Measurements from ENCODE around the gene MYL5.
"Not testable (repeated sequence)": the region's sequence is repeated elsewhere in the genome, so short reads cannot be mapped to it uniquely, and the experiment has no call there.

Gene MYL5

DNA sequence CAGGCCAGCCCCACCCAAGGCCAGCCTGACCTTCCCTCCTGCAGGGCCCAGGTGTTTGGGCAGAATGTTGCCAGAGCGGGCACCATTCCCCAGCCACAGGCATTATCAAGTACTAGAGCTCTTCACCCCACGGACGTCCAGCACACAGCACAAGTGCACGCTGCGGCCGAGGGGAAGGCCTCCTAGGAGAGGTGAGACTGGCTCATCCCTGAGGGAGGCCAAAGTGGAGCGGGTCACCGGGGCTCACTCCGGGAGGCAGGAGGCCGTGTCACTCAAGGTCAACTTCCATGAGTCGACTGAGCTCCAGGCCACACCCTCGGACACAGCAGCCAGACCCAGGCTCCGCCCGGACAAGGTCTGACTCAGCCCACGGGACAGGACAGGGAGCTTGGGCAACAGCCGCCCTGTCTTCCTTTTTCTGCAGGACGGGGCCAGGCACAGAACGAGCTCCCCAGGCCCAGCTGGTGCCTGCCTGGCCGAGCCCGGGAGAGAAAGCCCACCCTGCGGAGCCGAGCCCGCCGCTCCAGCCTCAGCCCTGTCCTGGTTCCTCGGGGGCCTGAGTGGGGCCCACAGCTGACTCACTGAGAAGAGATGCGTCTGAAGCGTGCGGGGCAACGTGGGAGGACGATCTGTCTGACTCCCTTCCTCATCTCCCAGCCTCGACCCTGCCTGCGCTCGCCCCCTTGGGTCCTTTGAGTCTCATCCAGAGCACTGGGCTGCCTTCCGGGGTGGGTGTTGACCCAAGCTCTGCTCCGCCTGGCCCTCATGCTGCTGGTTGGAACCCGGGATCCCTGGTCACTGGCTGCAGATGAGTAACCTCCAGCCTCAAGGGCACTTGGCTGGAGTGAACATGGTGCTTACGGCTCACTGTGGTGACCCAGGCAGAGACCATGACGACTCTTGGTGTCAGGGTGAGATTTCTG is 13.0 kb downstream of the MYL5 start:
- no peak for DNase-seq

- no peak for DNase-seq
Measured at GRCh38 chr4:687971-688853, 13.9 kb downstream of the MYL5 start.

GRCh38 chr4:688854-689681 is 14.7 kb downstream of the MYL5 start, which contains the start of gene SLC49A3:
Gene SLC49A3, minus strand, starts transcription at chr4:689151. Its CDS starts 24 bp downstream, at chr4:689127.
- DNase-seq = no peak

DNA sequence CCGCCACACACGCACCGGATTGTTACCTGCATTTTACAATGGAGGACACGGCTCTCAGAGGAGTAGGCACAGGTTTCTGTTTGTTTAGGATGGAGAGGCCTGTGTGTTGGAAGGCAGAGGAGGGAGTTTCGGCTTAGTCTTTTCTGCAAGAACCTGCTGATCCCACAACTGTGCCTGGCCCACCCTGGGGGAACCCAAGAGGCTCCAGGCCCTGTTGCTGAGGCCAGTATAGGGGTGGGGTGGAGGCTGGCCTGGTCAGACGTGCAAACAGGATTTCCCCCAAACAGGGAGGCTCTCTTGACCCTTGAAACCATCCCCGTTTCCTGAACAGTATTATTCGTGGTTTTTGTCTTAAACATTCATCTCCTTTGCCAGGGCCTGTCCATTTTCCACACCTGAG is 15.4 kb downstream of the MYL5 start:
- DNase-seq = no peak

- DNase-seq = no peak
Measured at GRCh38 chr4:692771-693554, 18.6 kb downstream of the MYL5 start.

DNA sequence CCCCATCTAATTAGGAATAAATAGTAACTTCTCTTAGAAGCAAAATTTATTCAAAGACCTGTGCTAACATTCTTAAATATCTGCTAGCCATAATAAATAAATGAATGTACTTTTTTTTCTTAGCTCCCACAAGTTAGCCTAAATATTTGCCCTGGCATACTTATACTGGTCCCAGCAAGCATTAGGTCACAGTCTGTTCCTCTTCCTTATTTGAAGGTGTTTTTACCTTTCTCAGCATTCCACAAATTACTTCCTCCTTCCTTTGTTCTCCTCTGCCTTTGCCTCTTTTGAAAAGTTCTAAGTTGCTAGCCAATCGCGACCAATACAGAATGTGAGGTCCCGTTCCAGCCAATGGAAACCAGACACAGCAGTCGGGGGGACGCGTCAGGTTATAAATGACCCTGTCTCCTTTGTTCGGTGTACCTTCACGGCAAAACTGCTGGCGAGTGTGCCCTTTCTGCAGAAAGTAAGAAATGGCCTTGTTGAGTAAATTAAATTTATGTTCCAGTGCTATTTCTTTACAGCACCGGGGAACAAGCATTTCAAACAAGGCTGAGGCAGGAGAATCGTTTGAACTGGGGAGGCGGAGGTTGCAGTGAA is 20.1 kb downstream of the MYL5 start:
- DNase-seq = not testable (repeated sequence)

DNA sequence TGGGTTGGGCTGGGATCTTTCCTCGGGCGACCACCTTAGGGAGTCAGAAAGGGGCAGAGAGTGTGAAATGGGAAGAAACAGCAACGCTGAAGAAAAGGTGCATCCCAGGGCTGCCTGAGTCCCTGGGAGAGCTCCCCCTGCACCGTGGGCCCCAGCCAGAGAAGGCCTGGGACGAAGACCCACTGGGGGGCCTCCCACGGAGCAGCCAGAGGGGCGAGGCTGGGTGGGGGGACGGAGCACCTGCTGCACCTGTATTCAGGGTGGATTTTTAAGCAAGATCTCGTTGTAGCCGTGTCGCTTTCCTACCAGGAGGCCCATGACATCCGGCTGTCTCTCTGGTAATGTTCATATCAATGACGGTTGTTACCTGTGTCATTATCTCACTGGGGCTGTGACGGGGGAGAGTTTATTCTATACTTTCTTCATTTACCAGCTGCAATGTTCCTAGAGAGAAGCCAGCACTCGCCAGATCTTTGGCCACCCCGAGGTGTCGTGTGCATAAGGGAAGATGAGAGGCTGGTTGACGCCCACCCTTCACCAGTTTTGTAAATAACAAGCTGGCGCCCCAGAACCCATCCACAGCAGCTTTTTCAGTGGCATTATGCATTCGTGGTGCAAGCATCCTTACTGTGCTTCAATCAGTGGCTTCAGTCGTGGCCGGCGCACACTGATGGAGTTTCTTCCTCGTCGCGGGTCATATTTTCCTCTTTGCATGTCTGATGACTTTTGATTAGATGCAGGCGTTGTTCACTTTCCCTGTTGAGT is 25.7 kb downstream of the MYL5 start:
- no peak for DNase-seq

- no peak for DNase-seq
Measured at GRCh38 chr4:700587-701264, 26.4 kb downstream of the MYL5 start.

- no peak for DNase-seq
Measured at GRCh38 chr4:702618-703048, 28.3 kb downstream of the MYL5 start.

DNA sequence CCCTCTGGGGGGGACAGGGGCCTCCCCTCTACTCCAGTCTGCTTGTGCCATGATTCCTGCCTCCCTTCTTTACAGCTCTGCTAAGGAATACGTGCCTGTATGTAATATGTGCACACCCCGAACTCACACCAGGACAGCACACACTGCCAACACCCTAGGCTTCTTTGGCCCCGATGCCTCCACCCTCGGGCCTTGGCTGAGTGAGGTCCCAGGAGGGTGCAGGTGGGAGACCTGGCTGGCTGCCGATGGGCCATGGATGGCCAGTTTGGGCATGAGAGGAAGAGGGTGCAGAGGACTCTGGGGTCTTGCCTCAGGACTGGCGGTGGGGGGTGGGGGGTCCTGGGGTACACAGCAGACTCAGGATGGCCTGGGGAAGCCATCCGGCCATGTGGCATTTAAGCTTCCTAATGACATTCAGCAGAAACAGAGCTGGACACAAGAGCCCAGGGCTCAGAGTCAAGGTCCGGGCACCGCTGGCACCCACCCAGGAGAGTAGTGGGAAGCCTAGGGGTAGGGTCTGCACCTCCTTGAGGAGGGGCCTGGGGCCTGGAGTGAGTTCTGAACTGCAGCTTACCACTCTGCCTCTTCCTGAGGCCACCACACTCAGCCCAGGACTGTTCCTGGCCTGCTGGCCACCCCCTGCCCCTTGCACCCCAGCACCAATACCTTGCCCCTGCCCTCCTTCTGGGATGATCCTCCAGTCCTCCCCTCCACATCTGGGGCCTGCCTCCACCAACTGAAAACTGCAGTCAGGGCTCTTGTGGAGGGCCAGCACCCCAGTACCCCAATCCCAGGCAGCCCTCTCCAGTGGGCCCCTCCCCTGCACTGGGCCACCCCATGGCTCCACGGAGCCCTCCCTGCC is 29.2 kb downstream of the MYL5 start:
- DNase-seq = no peak

GRCh38 chr4:704198-704891 is 30.0 kb downstream of the MYL5 start:
- DNase-seq = no peak

DNA sequence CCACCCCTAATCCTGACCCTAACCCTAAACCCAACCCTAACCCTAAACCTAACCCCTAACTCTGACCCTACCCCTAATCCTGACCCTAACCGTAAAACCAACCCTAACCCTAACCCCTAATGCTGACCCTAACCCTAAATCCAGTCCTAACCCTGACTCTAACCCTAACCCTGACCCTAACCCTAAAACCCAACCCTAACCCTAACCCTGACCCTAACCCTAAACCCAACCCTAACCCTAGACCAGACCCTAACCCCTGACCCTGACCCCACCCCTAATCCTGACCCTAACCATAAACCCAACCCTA is 30.6 kb downstream of the MYL5 start:
- no peak for DNase-seq

- DNase-seq = peak; percentile 84 to 85
Measured at GRCh38 chr4:705278-706082, 31.1 kb downstream of the MYL5 start, which contains the start of gene PCGF3. Gene PCGF3, plus strand, starts transcription at chr4:705832. Its CDS starts 27,849 bp downstream, at chr4:733681.

DNA sequence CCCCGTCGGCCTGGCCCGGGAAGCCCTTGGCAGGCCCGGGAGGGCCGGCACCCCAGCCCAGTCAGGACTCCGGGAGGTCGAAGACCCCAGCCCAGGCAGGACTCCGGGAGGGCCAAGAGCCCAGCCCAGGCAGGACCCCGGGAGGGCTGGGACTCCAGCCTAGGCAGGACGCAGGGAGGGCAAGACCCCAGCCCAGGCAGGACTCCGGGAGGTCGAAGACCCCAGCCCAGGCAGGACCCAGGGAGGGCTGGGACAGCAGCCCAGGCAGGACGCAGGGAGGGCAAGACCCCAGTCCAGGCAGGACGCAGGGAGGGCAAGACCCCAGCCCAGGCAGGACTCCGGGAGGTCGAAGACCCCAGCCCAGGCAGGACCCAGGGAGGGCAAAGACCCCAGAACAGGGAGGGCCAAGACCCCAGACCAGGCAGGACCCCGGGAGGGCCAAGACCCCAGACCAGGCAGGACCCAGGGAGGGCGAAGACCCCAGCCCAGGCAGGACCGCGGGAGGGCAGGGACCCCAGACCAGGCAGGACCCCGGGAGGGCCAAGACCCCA is 31.8 kb downstream of the MYL5 start:
- not testable (repeated sequence) for DNase-seq

GRCh38 chr4:706834-707598 is 32.7 kb downstream of the MYL5 start:
- DNase-seq = no peak

DNA sequence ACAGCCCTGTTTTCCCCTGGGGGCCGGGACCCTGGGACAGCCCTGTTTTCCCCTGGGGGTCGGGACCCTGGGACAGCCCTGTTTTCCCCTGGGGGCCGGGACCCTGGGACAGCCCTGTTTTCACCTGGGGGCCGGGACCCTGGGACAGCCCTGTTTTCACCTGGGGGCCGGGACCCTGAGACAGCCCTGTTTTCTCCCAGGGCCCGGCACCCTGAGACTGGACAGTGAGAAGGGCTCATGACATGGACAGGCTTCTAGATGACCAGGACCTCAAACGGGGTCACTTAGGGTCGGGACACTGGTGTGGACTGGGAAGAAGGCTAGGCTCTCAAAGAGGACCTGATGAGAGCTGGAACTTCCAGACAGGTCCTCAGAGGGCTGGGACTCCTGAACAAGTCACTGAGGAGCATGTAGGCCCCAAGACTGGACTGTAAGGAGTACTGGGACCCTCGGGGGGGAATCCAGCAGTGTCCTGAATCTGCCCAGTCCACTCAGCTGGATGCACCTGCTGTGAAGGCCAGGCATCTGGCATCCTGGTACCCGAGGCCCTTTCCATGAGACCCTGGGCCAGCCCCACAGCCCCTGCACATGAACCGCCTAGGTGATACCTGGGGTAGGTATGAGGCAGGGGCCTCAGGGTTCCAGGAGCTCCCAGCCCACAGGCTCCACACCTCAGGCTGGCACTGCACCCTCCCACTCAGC is 33.7 kb downstream of the MYL5 start:
- DNase-seq = no peak
